GM06990 (cell line): Measurements from ENCODE around the gene HSPG2.

Experiments used
- DNase-seq: peaks from one replicate; pipeline ENCODE4 v3.0.0-alpha.2; 2011; ENCODE audit not compliant: insufficient read length; ENCODE audit errors: extremely low read depth
- H3K27me3 ChIP-seq: replicated peaks from 2 replicates; pipeline ENCODE4 v1.6.0; 2011; ENCODE audit warnings: low read length; ENCODE audit not compliant: control insufficient read depth, insufficient read depth
- H3K36me3 ChIP-seq: 2 replicates; pipeline ENCODE4 v1.5.1; 2011; ENCODE audit warnings: low read length; ENCODE audit not compliant: control insufficient read depth, insufficient read depth
- H3K4me3 ChIP-seq: replicated peaks from 2 replicates; pipeline ENCODE4 v1.5.1; 2011; ENCODE audit warnings: low read depth, mild to moderate bottlenecking, control low read depth, low read length
- CTCF ChIP-seq: IDR thresholded peaks from 2 replicates; pipeline ENCODE4 v1.5.1; 2011; ENCODE audit warnings: low read length, control low read depth, mild to moderate bottlenecking, inconsistent platforms; ENCODE audit not compliant: insufficient read depth, poor library complexity, severe bottlenecking

Gene HSPG2

GRCh38 chr1:21873761-21874160, 63.3 kb downstream of the HSPG2 start:
- TF ChIP-seq CTCF: no peak
- no peak overlapping the region for H3K4me3 ChIP-seq
- H3K36me3 ChIP-seq: no peaks in the 10 kb centered on the region
- H3K27me3 ChIP-seq: no peaks in the 10 kb centered on the region; the same call in 1 of the 2 replicates
- DNase-seq: no peak

- no peaks in the 10 kb centered on the region; the same call in 1 of the 2 replicates for H3K27me3 ChIP-seq
- no peak for TF ChIP-seq CTCF
Measured at GRCh38 chr1:21873174-21873573, 63.9 kb downstream of the HSPG2 start.

GRCh38 chr1:21872445-21873079, 64.5 kb downstream of the HSPG2 start:
- H3K36me3 ChIP-seq: no peaks in the 10 kb centered on the region
- DNase-seq: no peak
- no peak for TF ChIP-seq CTCF

More at GRCh38 chr1:21873174-21873573, 63.9 kb downstream of the HSPG2 start:
- no peak overlapping the region for H3K4me3 ChIP-seq
- H3K36me3 ChIP-seq: no peaks in the 10 kb centered on the region
- no peak for DNase-seq

GRCh38 chr1:21871943-21872342, 65.2 kb downstream of the HSPG2 start:
- no peaks in the 10 kb centered on the region for H3K36me3 ChIP-seq
- DNase-seq: no peak

More at GRCh38 chr1:21872445-21873079, 64.5 kb downstream of the HSPG2 start:
- no peaks in the 10 kb centered on the region; the same call in 1 of the 2 replicates for H3K27me3 ChIP-seq
- H3K4me3 ChIP-seq: no peak overlapping the region

GRCh38 chr1:21870611-21871010, 66.5 kb downstream of the HSPG2 start:
- DNase-seq: no peak

More at GRCh38 chr1:21871943-21872342, 65.2 kb downstream of the HSPG2 start:
- Histone ChIP-seq H3K27me3 (no peaks in the 10 kb centered on the region; the same call in 1 of the 2 replicates), H3K4me3 (no peak overlapping the region)
- no peak for TF ChIP-seq CTCF

More at GRCh38 chr1:21870611-21871010, 66.5 kb downstream of the HSPG2 start:
- TF ChIP-seq CTCF: no peak
- no peaks in the 10 kb centered on the region for H3K36me3 ChIP-seq
- H3K4me3 ChIP-seq: no peak overlapping the region
- no peaks in the 10 kb centered on the region for H3K27me3 ChIP-seq
